GM19239 (cell line): Measurements from ENCODE around the gene DAAM2.

ENCODE experiments used
- DNase-seq: peaks from one replicate; pipeline ENCODE4 v3.0.0; 2011; ENCODE audit warnings: low spot score; ENCODE audit not compliant: insufficient read length
- FAIRE-seq: peaks from 2 replicates; lab custom pipeline; 2011; peaks lifted over from hg19 to GRCh38; lab: Jason Lieb, UNC

DAAM2 gene

GRCh38 chr6:39791850-39792539, at the start of gene DAAM2:
TSS of gene DAAM2 (plus strand) at chr6:39792376. CDS start at chr6:39856303, 63,927 bp downstream.
- DNase-seq = no peak
- no peak for FAIRE-seq

- FAIRE-seq = no peak
- DNase-seq = no peak
Observed at GRCh38 chr6:39746795-39747194, 45.4 kb upstream of the DAAM2 start.

- FAIRE-seq (no peak), DNase-seq (peak; percentile 31)
Observed at GRCh38 chr6:39752835-39753724, 39.1 kb upstream of the DAAM2 start.

GRCh38 chr6:39753725-39754045, 38.5 kb upstream of the DAAM2 start:
- FAIRE-seq = peak; percentile 51
- no peak for DNase-seq

- no peak for FAIRE-seq
- DNase-seq = no peak
Observed at GRCh38 chr6:39754514-39755115, 37.6 kb upstream of the DAAM2 start.

GRCh38 chr6:39755231-39755630, 36.9 kb upstream of the DAAM2 start:
- no peak for FAIRE-seq
- no peak for DNase-seq

- DNase-seq = no peak
- FAIRE-seq = no peak
Observed at GRCh38 chr6:39756582-39756981, 35.6 kb upstream of the DAAM2 start.

GRCh38 chr6:39758905-39759605, 33.1 kb upstream of the DAAM2 start:
- FAIRE-seq (no peak), DNase-seq (no peak)

GRCh38 chr6:39760226-39760952, 31.8 kb upstream of the DAAM2 start:
- no peak for DNase-seq
- no peak for FAIRE-seq

- FAIRE-seq (no peak), DNase-seq (no peak)
Observed at GRCh38 chr6:39765508-39766065, 26.6 kb upstream of the DAAM2 start.

- DNase-seq = no peak
- no peak for FAIRE-seq
Observed at GRCh38 chr6:39769012-39769411, 23.2 kb upstream of the DAAM2 start.

- DNase-seq (no peak), FAIRE-seq (no peak)
Observed at GRCh38 chr6:39770446-39770845, 21.7 kb upstream of the DAAM2 start.

GRCh38 chr6:39772559-39773273, 19.5 kb upstream of the DAAM2 start:
- no peak for DNase-seq
- FAIRE-seq = no peak

GRCh38 chr6:39773782-39774181, 18.4 kb upstream of the DAAM2 start:
- DNase-seq (no peak), FAIRE-seq (no peak)

- FAIRE-seq (no peak), DNase-seq (no peak)
Observed at GRCh38 chr6:39776581-39776980, 15.6 kb upstream of the DAAM2 start.

- no peak for FAIRE-seq
- DNase-seq = no peak
Observed at GRCh38 chr6:39777218-39777617, 15.0 kb upstream of the DAAM2 start.

GRCh38 chr6:39777661-39778060, 14.5 kb upstream of the DAAM2 start:
- DNase-seq (no peak), FAIRE-seq (no peak)

- no peak for DNase-seq
- no peak for FAIRE-seq
Observed at GRCh38 chr6:39778581-39779255, 13.5 kb upstream of the DAAM2 start.

- no peak for FAIRE-seq
- no peak for DNase-seq
Observed at GRCh38 chr6:39785281-39785680, 6.9 kb upstream of the DAAM2 start.
